SK-N-SH treated with all-trans-retinoic acid at 6 μM for 48 hours (cell line): ENCODE measurements around the gene MEP1A.
A peak's percentile ranks its signal among the peaks of the same experiment; 100 is the strongest.
"Not testable (repeated sequence)": the region's sequence is repeated elsewhere in the genome, so short reads cannot be mapped to it uniquely, and the experiment has no call there.

Experiments used
- ATAC-seq: fragments of 200-7000 bp; cut with Tn5 transposase; 3 replicates; pipeline ENCODE4 v1.9.1; 2020; ENCODE audit warnings: mild to moderate bottlenecking, moderate library complexity
- ARNTL ChIP-seq: fragments of 450-650 bp; formaldehyde crosslinking; IDR thresholded peaks from 2 replicates; pipeline ENCODE4 v1.5.0; 2020; ENCODE audit warnings: low read depth, mild to moderate bottlenecking, moderate library complexity, borderline replicate concordance
- BACH2 ChIP-seq: fragments of 250-450 bp; sonication (Bioruptor Pico); IDR thresholded peaks from 2 replicates; pipeline ENCODE4 v1.9.0; 2021; ENCODE audit warnings: mild to moderate bottlenecking, borderline replicate concordance
- CSDC2 ChIP-seq: fragments of 250-450 bp; sonication (Bioruptor Pico); IDR thresholded peaks from 2 replicates; pipeline ENCODE4 v1.5.0; 2020; ENCODE audit warnings: mild to moderate bottlenecking, moderate library complexity
- CSRNP3 ChIP-seq: fragments of 250-450 bp; sonication (Bioruptor Pico); IDR thresholded peaks from 2 replicates; pipeline ENCODE4 v1.5.1; 2021; ENCODE audit warnings: mild to moderate bottlenecking, moderate library complexity
- ESRRG ChIP-seq: fragments of 250-450 bp; sonication (Bioruptor Pico); IDR thresholded peaks from 2 replicates; pipeline ENCODE4 v1.6.1; 2021; ENCODE audit warnings: mild to moderate bottlenecking
- OSR1 ChIP-seq: fragments of 250-450 bp; sonication (Bioruptor Pico); IDR thresholded peaks from 2 replicates; pipeline ENCODE4 v1.8.0; 2022; ENCODE audit warnings: moderate library complexity, mild to moderate bottlenecking, inconsistent platforms
- PATZ1 ChIP-seq: fragments of 250-450 bp; sonication (Bioruptor Pico); IDR thresholded peaks from 2 replicates; pipeline ENCODE4 v1.8.0; 2020; ENCODE audit warnings: mild to moderate bottlenecking, moderate library complexity, borderline replicate concordance
- PPARA ChIP-seq: fragments of 250-450 bp; sonication (Bioruptor Pico); IDR thresholded peaks from 2 replicates; pipeline ENCODE4 v1.5.0; 2020; ENCODE audit warnings: mild to moderate bottlenecking, borderline replicate concordance
- SNAI2 ChIP-seq: fragments of 250-450 bp; sonication (Bioruptor Pico); IDR thresholded peaks from 2 replicates; pipeline ENCODE4 v1.5.0; 2020; ENCODE audit warnings: mild to moderate bottlenecking, moderate library complexity
- TCF4 ChIP-seq: fragments of 250-450 bp; sonication (Bioruptor Pico); IDR thresholded peaks from 2 replicates; pipeline ENCODE4 v1.8.0; 2021; ENCODE audit warnings: mild to moderate bottlenecking, moderate library complexity, borderline replicate concordance
- TOX ChIP-seq: fragments of 250-450 bp; sonication (Bioruptor Pico); IDR thresholded peaks from 2 replicates; pipeline ENCODE4 v1.8.0; 2021; ENCODE audit warnings: mild to moderate bottlenecking, moderate library complexity, borderline replicate concordance
- TSHZ2 ChIP-seq: fragments of 250-450 bp; sonication (Bioruptor Pico); IDR thresholded peaks from 2 replicates; pipeline ENCODE4 v1.5.0; 2020; ENCODE audit warnings: mild to moderate bottlenecking, moderate library complexity
- ZC3H10 ChIP-seq: fragments of 250-450 bp; sonication (Bioruptor Pico); IDR thresholded peaks from 2 replicates; pipeline ENCODE4 v1.5.1; 2021; ENCODE audit warnings: mild to moderate bottlenecking, moderate library complexity
- ZFP3 ChIP-seq: fragments of 250-450 bp; sonication (Bioruptor Pico); IDR thresholded peaks from 2 replicates; pipeline ENCODE4 v1.5.0; 2020; ENCODE audit warnings: mild to moderate bottlenecking, moderate library complexity
- ZFP30 ChIP-seq: fragments of 450-650 bp; formaldehyde crosslinking; IDR thresholded peaks from 2 replicates; pipeline ENCODE4 v1.5.0; 2022; ENCODE audit warnings: mild to moderate bottlenecking, moderate library complexity
- ZNF565 ChIP-seq: fragments of 450-650 bp; formaldehyde crosslinking; conservative IDR thresholded peaks from 2 replicates; pipeline ENCODE4 v1.5.0; 2020; ENCODE audit warnings: low read depth, mild to moderate bottlenecking, moderate library complexity
- ZNF8 ChIP-seq: fragments of 450-650 bp; formaldehyde crosslinking; IDR thresholded peaks from 2 replicates; pipeline ENCODE4 v1.5.0; 2020; ENCODE audit warnings: mild to moderate bottlenecking, moderate library complexity
- TF ChIP-seq, protein P1 (sequence below): fragments of 250-450 bp; sonication (Bioruptor Pico); IDR thresholded peaks from 2 replicates; pipeline ENCODE4 v1.8.0; 2021; ENCODE audit warnings: low read depth, mild to moderate bottlenecking, moderate library complexity, borderline replicate concordance

Gene MEP1A

DNA sequence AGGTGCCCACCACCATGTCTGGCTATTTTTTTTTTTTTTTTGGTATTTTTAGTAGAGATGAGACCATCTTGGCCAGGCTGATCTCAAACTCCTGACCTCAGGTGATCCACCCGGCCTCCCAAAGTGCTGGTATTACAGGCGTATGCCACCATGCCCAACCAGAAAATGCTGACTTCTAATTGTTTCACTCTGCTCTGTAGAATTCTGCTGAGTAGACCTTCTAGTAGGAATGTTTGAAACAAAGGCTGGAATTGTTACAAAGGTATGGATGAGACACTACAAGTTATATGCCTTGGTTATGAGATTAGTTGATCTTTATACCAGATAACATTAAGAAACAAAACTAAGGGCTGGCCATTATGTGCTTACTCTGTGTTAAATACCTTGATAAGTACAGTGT is 44.8 kb downstream of the MEP1A start (continued):
- TF ChIP-seq PPARA (CRISPR knock-in tag) (no peak), TCF4 (no peak), ESRRG (CRISPR knock-in tag) (no peak), ZC3H10 (CRISPR knock-in tag) (no peak), CSDC2 (CRISPR knock-in tag) (no peak), ZNF8 (no peak), BACH2 (CRISPR knock-in tag) (no peak), ZFP30 (no peak), ARNTL (CRISPR knock-in tag) (no peak)

DNA sequence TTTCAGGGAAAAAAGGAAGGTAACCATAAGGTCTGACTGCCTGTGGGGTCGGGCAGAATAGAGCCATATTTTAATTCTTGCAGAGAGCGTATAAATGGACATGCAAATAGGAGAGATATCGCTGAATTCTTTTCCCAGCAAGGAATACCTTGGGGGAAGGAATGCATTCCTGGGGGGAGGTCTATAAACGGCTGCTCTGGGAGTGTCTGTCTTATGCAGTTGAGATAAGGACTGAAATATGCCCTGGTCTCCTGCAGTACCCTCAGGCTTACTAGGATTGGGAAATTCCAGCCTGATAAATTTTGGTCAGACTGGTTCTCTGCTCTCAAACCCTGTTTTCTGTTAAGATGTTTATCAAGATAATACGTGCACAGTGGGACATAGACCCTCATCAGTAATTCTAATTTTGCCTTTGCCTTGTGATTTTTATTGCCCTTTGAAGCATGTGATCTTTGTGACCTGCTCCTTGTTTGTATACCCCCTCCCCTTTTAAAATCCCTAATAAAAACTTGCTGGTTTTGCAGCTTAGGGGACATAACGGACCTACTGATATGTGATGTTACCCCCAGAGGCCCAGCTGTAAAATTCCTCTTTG is 49.2 kb downstream of the MEP1A start:
- ATAC-seq: not testable (repeated sequence)

DNA sequence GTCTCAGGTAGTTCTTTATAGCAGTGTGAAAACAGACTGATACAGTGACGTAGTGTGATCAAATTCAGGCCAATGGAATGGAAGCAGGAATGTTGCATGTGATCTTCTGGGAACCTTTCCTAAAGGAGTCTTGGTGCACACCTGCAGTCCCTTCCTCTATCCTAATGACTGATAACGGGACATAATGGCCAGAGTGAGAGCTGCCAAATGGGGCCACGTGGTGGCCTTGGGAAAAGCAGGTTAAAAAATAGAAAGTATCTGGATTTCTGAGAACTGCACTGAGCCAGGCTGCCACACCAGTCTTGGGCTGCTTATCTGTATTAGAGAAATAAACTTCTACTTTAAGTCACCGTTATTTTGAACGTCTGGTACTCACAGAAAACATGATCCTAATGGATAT is 51.9 kb downstream of the MEP1A start:
- no peak for TF ChIP-seq ZNF565 (CRISPR knock-in tag)
- TF ChIP-seq TSHZ2: no peak
- no peak for TF ChIP-seq TOX (CRISPR knock-in tag)
- TF ChIP-seq PPARA (CRISPR knock-in tag): no peak
- TF ChIP-seq, protein P1, sequence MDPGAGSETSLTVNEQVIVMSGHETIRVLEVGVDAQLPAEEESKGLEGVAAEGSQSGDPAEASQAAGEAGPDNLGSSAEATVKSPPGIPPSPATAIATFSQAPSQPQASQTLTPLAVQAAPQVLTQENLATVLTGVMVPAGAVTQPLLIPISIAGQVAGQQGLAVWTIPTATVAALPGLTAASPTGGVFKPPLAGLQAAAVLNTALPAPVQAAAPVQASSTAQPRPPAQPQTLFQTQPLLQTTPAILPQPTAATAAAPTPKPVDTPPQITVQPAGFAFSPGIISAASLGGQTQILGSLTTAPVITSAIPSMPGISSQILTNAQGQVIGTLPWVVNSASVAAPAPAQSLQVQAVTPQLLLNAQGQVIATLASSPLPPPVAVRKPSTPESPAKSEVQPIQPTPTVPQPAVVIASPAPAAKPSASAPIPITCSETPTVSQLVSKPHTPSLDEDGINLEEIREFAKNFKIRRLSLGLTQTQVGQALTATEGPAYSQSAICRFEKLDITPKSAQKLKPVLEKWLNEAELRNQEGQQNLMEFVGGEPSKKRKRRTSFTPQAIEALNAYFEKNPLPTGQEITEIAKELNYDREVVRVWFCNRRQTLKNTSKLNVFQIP (CRISPR knock-in tag): no peak
- TF ChIP-seq SNAI2 (CRISPR knock-in tag): no peak
- ATAC-seq: no peak

DNA sequence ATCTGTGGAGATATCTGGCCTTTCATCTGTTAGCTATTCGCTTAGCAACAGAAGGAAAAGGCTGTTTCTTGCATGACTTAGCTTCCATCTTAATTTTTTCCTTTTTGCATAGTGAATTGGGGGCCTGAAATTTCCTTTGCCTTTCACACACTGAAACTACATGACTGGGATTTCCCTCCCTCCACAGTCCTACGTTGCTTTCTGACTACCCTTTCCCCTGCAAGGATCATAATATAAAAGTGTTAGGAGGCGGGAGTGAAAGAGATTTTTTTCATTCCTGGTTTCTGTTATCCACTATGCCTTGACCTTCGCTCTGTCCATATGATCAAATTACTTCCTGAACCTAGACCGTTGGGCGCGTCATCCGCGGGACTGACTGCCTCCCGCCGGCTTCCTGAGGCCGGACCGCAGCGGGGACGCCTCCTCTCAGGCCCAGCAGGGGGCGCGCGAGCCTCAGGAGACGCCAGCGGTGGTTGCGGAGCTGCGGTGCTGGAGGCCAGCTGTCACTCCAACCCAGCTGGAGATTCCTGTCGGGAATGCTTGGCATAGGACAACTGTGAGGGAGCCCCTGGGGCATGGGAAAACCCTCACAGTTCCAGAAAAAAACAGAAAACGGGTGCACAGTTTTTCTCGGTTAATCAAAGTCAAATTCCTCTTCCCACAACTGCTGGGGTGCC is 55.6 kb downstream of the MEP1A start:
- peak; percentile 100 for ATAC-seq
- TF ChIP-seq TCF4: no peak
- no peak for TF ChIP-seq SNAI2 (CRISPR knock-in tag)
- no peak for TF ChIP-seq TSHZ2
- TF ChIP-seq ZFP30: no peak
- no peak for TF ChIP-seq BACH2 (CRISPR knock-in tag)
- TF ChIP-seq OSR1: no peak
- no peak for TF ChIP-seq CSRNP3 (CRISPR knock-in tag)
- no peak for TF ChIP-seq ARNTL (CRISPR knock-in tag)
- no peak for TF ChIP-seq PATZ1 (CRISPR knock-in tag)
- no peak for TF ChIP-seq ZFP3
- no peak for TF ChIP-seq TOX (CRISPR knock-in tag)
- no peak for TF ChIP-seq ZNF565 (CRISPR knock-in tag)
